H1 (cell line): ENCODE data around the gene TSSC4. TPM values are rescaled to one million over a fixed set of nuclear protein-coding genes. Genes with fewer than 3 reads are reported as not detected.
A peak's percentile ranks its signal among the peaks of the same experiment; 100 is the strongest.

Experiments
- CTCF ChIA-PET: fragments of 300-600 bp; sonication (Branson Sonifier 250); formaldehyde crosslinking; loops from one replicate; lab custom pipeline; 2021; ENCODE audit not compliant: partially characterized antibody; lab: Charles Lee
- POLR2A ChIA-PET: fragments of 300-600 bp; sonication (Branson Sonifier 250); formaldehyde crosslinking; loops from one replicate; lab custom pipeline; 2021; ENCODE audit warnings: inconsistent platforms; ENCODE audit not compliant: partially characterized antibody; lab: Charles Lee
- DNase-seq, 2 experiments: peaks; one replicate each; pipeline versions ENCODE4 v3.0.0 to v3.0.0-alpha.2; 2010 to 2022; ENCODE audit warnings: low spot score in 2 of 2, low read depth in 1 of 2, mixed read lengths in 1 of 2
- FAIRE-seq: peaks from 2 replicates; lab custom pipeline; 2011; peaks lifted over from hg19 to GRCh38; lab: Jason Lieb, UNC
- H2AFZ ChIP-seq: 2 replicates; pipeline ENCODE4 v1.8.1; 2012; ENCODE audit warnings: low read length, inconsistent platforms
- H2AK5ac ChIP-seq: 2 replicates; pipeline ENCODE4 v1.6.1; 2013; ENCODE audit warnings: low read depth, low read length
- H2BK120ac ChIP-seq: replicated peaks from 2 replicates; pipeline ENCODE3; 2013; ENCODE audit warnings: low read depth, low read length, inconsistent platforms
- H2BK12ac ChIP-seq: 2 replicates; pipeline ENCODE4 v1.6.1; 2013; ENCODE audit warnings: low read depth, low read length
- H2BK15ac ChIP-seq: 2 replicates; pipeline ENCODE4 v1.6.1; 2013; ENCODE audit warnings: low read length
- H2BK20ac ChIP-seq: 2 replicates; pipeline ENCODE4 v1.6.1; 2013; ENCODE audit warnings: low read length
- H2BK5ac ChIP-seq: 2 replicates; pipeline ENCODE4 v1.6.1; 2013; ENCODE audit warnings: low read depth, low read length
- H3K14ac ChIP-seq: 2 replicates; pipeline ENCODE4 v1.6.1; 2013; ENCODE audit warnings: inconsistent platforms; ENCODE audit not compliant: insufficient read length
- H3K18ac ChIP-seq: 2 replicates; pipeline ENCODE4 v1.6.1; 2013; ENCODE audit warnings: low read length; ENCODE audit errors: extremely low read depth
- H3K23ac ChIP-seq: 2 replicates; pipeline ENCODE4 v1.6.1; 2013; ENCODE audit warnings: inconsistent platforms; ENCODE audit not compliant: insufficient read length
- H3K23me2 ChIP-seq: 2 replicates; pipeline ENCODE4 v1.6.1; 2013; ENCODE audit warnings: low read depth, low read length
- H3K27ac ChIP-seq: 2 replicates; pipeline ENCODE4 v1.6.1; 2011; ENCODE audit warnings: low read depth, low read length, inconsistent platforms
- H3K27me3 ChIP-seq, 4 experiments: replicated peaks in 1 of 4; 1 replicate in 1 of 4; 2 replicates in 3 of 4; pipeline versions ENCODE4 v1.6.1 to v1.8.1; 2011 to 2013; ENCODE audit warnings: low read length in 3 of 4, mild to moderate bottlenecking in 3 of 4, inconsistent platforms in 2 of 4, mixed read lengths in 2 of 4, moderate library complexity in 1 of 4; ENCODE audit not compliant: control insufficient read depth in 3 of 4, insufficient read depth in 3 of 4; ENCODE audit errors: extremely low read depth in 1 of 4
- H3K36me3 ChIP-seq, 4 experiments: 2 replicates each; pipeline versions ENCODE4 v1.6.1 to v1.8.1; 2011 to 2013; ENCODE audit warnings: mild to moderate bottlenecking in 4 of 4, low read length in 3 of 4, moderate library complexity in 2 of 4, control low read depth in 1 of 4, inconsistent platforms in 1 of 4; ENCODE audit not compliant: insufficient read depth in 4 of 4, control insufficient read depth in 2 of 4
- H3K4ac ChIP-seq: replicated peaks from 2 replicates; pipeline ENCODE3; 2013; ENCODE audit warnings: low read length, low read depth, mixed read lengths, inconsistent platforms; ENCODE audit not compliant: insufficient read length
- H3K4me1 ChIP-seq, 4 experiments: replicated peaks in 1 of 4; 1 replicate in 1 of 4; 2 replicates in 3 of 4; pipeline versions ENCODE4 v1.6.1 to v1.8.1; 2011 to 2013; ENCODE audit warnings: low read length in 3 of 4, inconsistent platforms in 2 of 4, mixed read lengths in 1 of 4; ENCODE audit not compliant: insufficient read depth in 4 of 4, control insufficient read depth in 3 of 4
- H3K4me2 ChIP-seq, 2 experiments: 2 replicates each; pipeline versions ENCODE4 v1.6.1 to v1.8.1; 2011 to 2013; ENCODE audit warnings: low read depth in 2 of 2, low read length in 2 of 2, control low read depth in 1 of 2, inconsistent platforms in 1 of 2, mild to moderate bottlenecking in 1 of 2; ENCODE audit not compliant: insufficient read depth in 1 of 2
- H3K4me3 ChIP-seq, 4 experiments: fragments of 200-600, 300-600 bp in 1 of 4; sonication (generic), shearing (Covaris generic), sonication (Bioruptor Twin) in 1 of 4; 2 replicates each; pipeline versions ENCODE4 v1.5.1 to v1.8.1; 2011 to 2016; ENCODE audit warnings: low read length in 4 of 4, low read depth in 3 of 4, control low read depth in 2 of 4, inconsistent platforms in 2 of 4, mild to moderate bottlenecking in 2 of 4, mixed read lengths in 1 of 4, moderate library complexity in 1 of 4; ENCODE audit not compliant: insufficient read depth in 2 of 4; ENCODE audit errors: extremely low read depth in 1 of 4
- H3K56ac ChIP-seq: replicated peaks from 2 replicates; pipeline ENCODE3; 2013; ENCODE audit warnings: low read depth, mild to moderate bottlenecking, mixed read lengths, low read length, inconsistent platforms; ENCODE audit not compliant: insufficient read length
- H3K79me1 ChIP-seq: 2 replicates; pipeline ENCODE4 v1.6.1; 2013; ENCODE audit warnings: low read depth, low read length, control low read depth
- H3K79me2 ChIP-seq, 2 experiments: 2 replicates each; pipeline versions ENCODE4 v1.6.1 to v1.8.1; 2012 to 2013; ENCODE audit warnings: low read length in 2 of 2, mild to moderate bottlenecking in 2 of 2, inconsistent platforms in 1 of 2; ENCODE audit not compliant: insufficient read depth in 2 of 2, control insufficient read depth in 1 of 2
- H3K9ac ChIP-seq, 4 experiments: replicated peaks in 1 of 4; 1 replicate in 1 of 4; 2 replicates in 3 of 4; pipeline versions ENCODE4 v1.6.1 to v1.8.1; 2011 to 2013; ENCODE audit warnings: low read depth in 3 of 4, low read length in 3 of 4, control low read depth in 2 of 4, mild to moderate bottlenecking in 2 of 4, moderate library complexity in 2 of 4, inconsistent platforms in 1 of 4; ENCODE audit errors: extremely low read depth in 1 of 4
- H3K9me3 ChIP-seq, 2 experiments: 2 replicates each; pipeline versions ENCODE4 v1.6.1 to v1.8.1; 2012 to 2013; ENCODE audit warnings: mild to moderate bottlenecking in 2 of 2, moderate library complexity in 2 of 2, control low read depth in 1 of 2, inconsistent platforms in 1 of 2, low read depth in 1 of 2, low read length in 1 of 2, mixed read lengths in 1 of 2; ENCODE audit not compliant: insufficient read depth in 2 of 2
- H4K20me1 ChIP-seq, 2 experiments: replicated peaks in 1 of 2; 2 replicates each; pipeline versions ENCODE3 to v1.8.1; 2011 to 2013; ENCODE audit warnings: inconsistent platforms in 2 of 2, low read length in 2 of 2, mild to moderate bottlenecking in 1 of 2; ENCODE audit not compliant: insufficient read depth in 2 of 2, control insufficient read depth in 1 of 2
- H4K5ac ChIP-seq: 2 replicates; pipeline ENCODE4 v1.6.1; 2013; ENCODE audit warnings: low read length, low read depth, mixed read lengths, inconsistent platforms; ENCODE audit not compliant: insufficient read length
- H4K8ac ChIP-seq: 2 replicates; pipeline ENCODE4 v1.8.0; 2013; ENCODE audit warnings: mild to moderate bottlenecking, moderate library complexity, low read length, inconsistent platforms; ENCODE audit not compliant: insufficient read depth; ENCODE audit errors: extremely low read depth
- H4K91ac ChIP-seq: replicated peaks from 2 replicates; pipeline ENCODE3; 2013; ENCODE audit warnings: low read length, mixed read lengths, inconsistent platforms; ENCODE audit not compliant: insufficient read length
- ASH2L ChIP-seq: fragments of 200-600, 300-600 bp; sonication (generic); IDR thresholded peaks from one replicate; pipeline ENCODE4 v1.7.1; 2017; ENCODE audit warnings: low read length
- CHD2 ChIP-seq: IDR thresholded peaks from 2 replicates; pipeline ENCODE4 v1.6.1; 2012; ENCODE audit warnings: low read length, improper control_type of control experiment
- FOSL1 ChIP-seq: IDR thresholded peaks from 2 replicates; pipeline ENCODE4 v1.6.1; 2011; ENCODE audit warnings: mild to moderate bottlenecking, low read depth, low read length, moderate library complexity; ENCODE audit not compliant: insufficient read depth
- POLR2AphosphoS5 ChIP-seq: IDR thresholded peaks from 2 replicates; pipeline ENCODE4 v1.6.1; 2011; ENCODE audit warnings: low read depth, low read length
- POU5F1 ChIP-seq: IDR thresholded peaks from 2 replicates; pipeline ENCODE4 v1.6.1; 2011; ENCODE audit warnings: low read depth, mild to moderate bottlenecking, low read length, moderate library complexity
- RXRA ChIP-seq: IDR thresholded peaks from 2 replicates; pipeline ENCODE4 v1.6.1; 2011; ENCODE audit warnings: low read depth, mild to moderate bottlenecking, low read length, moderate library complexity; ENCODE audit not compliant: insufficient read depth
- SIN3A ChIP-seq, 2 experiments: IDR thresholded peaks in 1 of 2; conservative IDR thresholded peaks in 1 of 2; 2 replicates each; pipeline ENCODE4 v1.6.1; 2011 to 2012; ENCODE audit warnings: low read length in 2 of 2, improper control_type of control experiment in 1 of 2, low read depth in 1 of 2, mild to moderate bottlenecking in 1 of 2
- SP4 ChIP-seq: IDR thresholded peaks from 2 replicates; pipeline ENCODE4 v1.6.1; 2012; ENCODE audit warnings: low read length, inconsistent platforms
- SRF ChIP-seq: IDR thresholded peaks from 2 replicates; pipeline ENCODE4 v1.6.1; 2011; ENCODE audit warnings: mild to moderate bottlenecking, low read depth, low read length, moderate library complexity
- TAF1 ChIP-seq: IDR thresholded peaks from 2 replicates; pipeline ENCODE4 v1.6.1; 2011; ENCODE audit warnings: mild to moderate bottlenecking, low read depth, low read length
- TAF7 ChIP-seq: optimal IDR thresholded peaks from 2 replicates; pipeline ENCODE3; 2011; ENCODE audit warnings: low read depth, mild to moderate bottlenecking, inconsistent platforms, low read length, moderate library complexity, borderline replicate concordance
- WGBS, 2 experiments: shearing (Covaris generic) in 1 of 2; methylation state at CpG; one replicate each; pipeline versions ENCODE4 v1.1.6 to v1.1.7; 2013 to 2015; ENCODE audit warnings: low lambda C conversion rate in 2 of 2, mixed read lengths in 2 of 2, inconsistent platforms in 1 of 2, low coverage in 1 of 2, missing lambda C conversion rate in 1 of 2; ENCODE audit not compliant: insufficient replicate concordance in 2 of 2, insufficient coverage in 1 of 2, insufficient read length in 1 of 2; ENCODE audit errors: extremely low coverage in 1 of 2, missing lambda C conversion rate in 1 of 2; 5-methylcytosine and 5-hydroxymethylcytosine counted together
- polyA plus RNA-seq, 7 experiments: library from polyadenylated mRNA; depleted of rRNA in 3 of 7; stranded (reverse) in 5 of 7; unstranded in 2 of 7; fragments of >200 nt in 5 of 7; fragments of 200-250 nt in 2 of 7; gene quantifications; 1 replicate in 5 of 7; 2 replicates in 1 of 7; 4 replicates in 1 of 7; pipeline versions ENCODE4 v1.2.1 to v1.2.3, GENCODE V29; 2011 to 2013; ENCODE audit warnings: missing spikeins in 2 of 7, mixed read lengths in 2 of 7
- total RNA-seq: library from RNA; stranded (reverse); fragmentation: NEBNext Ultra II Directional; extraction: Animal tissue kit (Norgen Biotek cat#: 25700); gene quantifications from 2 replicates; pipeline ENCODE4 v1.2.1, GENCODE V29; 2021
- TF ChIP-seq, protein P1 (sequence below), 3 experiments: IDR thresholded peaks; 1 replicate in 2 of 3; 2 replicates in 1 of 3; pipeline versions ENCODE4 v1.5.1 to v1.6.1; 2011; ENCODE audit warnings: low read length in 3 of 3, mild to moderate bottlenecking in 3 of 3, inconsistent platforms in 2 of 3, low read depth in 1 of 3, moderate library complexity in 1 of 3; ENCODE audit not compliant: insufficient read depth in 1 of 3; ENCODE audit errors: control extremely low read depth in 1 of 3

The TSSC4 gene
- total and polyA plus RNA-seq, 2 of the 8 experiments (the other 6 are each of a cell fraction or from before 2014, with no cell fraction given): 34.0 to 39.3 TPM

GRCh38 chr11:2426221-2426620, 25.7 kb downstream of the TSSC4 start:
- Histone ChIP-seq H2BK15ac (no peak overlapping the region), H3K4me2 (no peak overlapping the region), H3K56ac (no peak overlapping the region), H3K27me3 (peaks cover 0 to 11% (median 0%) of the 10 kb centered on the region in 4 experiments; a peak in 2 of 7 replicates), H3K36me3 (no peaks in the 10 kb centered on the region), H2BK5ac (no peak overlapping the region), H4K5ac (no peak overlapping the region), H2BK120ac (no peak overlapping the region), H3K27ac (no peak overlapping the region), H3K4me3 (no peak overlapping the region), H2AFZ (no peak overlapping the region), H4K91ac (no peak overlapping the region), H2AK5ac (no peak overlapping the region), H3K79me1 (no peaks in the 10 kb centered on the region), H3K9ac (no peak overlapping the region), H3K79me2 (no peaks in the 10 kb centered on the region), H3K9me3 (no peaks in the 10 kb centered on the region; a peak in 1 of 4 replicates), H3K4ac (no peak overlapping the region), H3K23me2 (peaks cover 19% of the 10 kb centered on the region; the same call in 1 of the 2 replicates), H3K4me1 (no peaks in the 10 kb centered on the region), H3K23ac (no peak overlapping the region), H4K20me1 (peaks cover 0 to 20% of the 10 kb centered on the region in 2 experiments), H2BK20ac (no peak overlapping the region), H3K18ac (no peak overlapping the region), H2BK12ac (no peak overlapping the region), H4K8ac (peak overlapping the region; percentile 66; the same call in 1 of the 2 replicates), H3K14ac (no peak overlapping the region)
- no peak for DNase-seq
- 94% methylated on average over 2 of the region's 13 CpGs; no CpG with 5 or more reads in 1 of the 2 experiments for WGBS, 2 experiments
- CTCF ChIA-PET: interaction anchor here (0.6 to 11.5 kb wide), 5 partner anchors 11 to 463 kb away, joined by 3 to 359 read pairs (median 21); no protein-coding TSS in a partner anchor
- POLR2A ChIA-PET: interaction anchor here (0.8 kb wide), 1 partner anchor 10 kb away, joined by 3 read pairs; no protein-coding TSS in a partner anchor
- FAIRE-seq: no peak
- TF ChIP-seq FOSL1 (no peak), TAF1 (no peak), CHD2 (no peak), TAF7 (no peak), SRF (no peak), POLR2AphosphoS5 (no peak), RXRA (no peak), SIN3A (conservative IDR thresholded peaks at IDR 0.05 in 1 of 2, IDR thresholded peaks at IDR 0.05 in 1 of 2; ENCODE audit: low read depth in 1 of 2, low read length in 2 of 2) (no peak), SP4 (no peak), POU5F1 (no peak), ASH2L (no peak)
- TF ChIP-seq, protein P1, sequence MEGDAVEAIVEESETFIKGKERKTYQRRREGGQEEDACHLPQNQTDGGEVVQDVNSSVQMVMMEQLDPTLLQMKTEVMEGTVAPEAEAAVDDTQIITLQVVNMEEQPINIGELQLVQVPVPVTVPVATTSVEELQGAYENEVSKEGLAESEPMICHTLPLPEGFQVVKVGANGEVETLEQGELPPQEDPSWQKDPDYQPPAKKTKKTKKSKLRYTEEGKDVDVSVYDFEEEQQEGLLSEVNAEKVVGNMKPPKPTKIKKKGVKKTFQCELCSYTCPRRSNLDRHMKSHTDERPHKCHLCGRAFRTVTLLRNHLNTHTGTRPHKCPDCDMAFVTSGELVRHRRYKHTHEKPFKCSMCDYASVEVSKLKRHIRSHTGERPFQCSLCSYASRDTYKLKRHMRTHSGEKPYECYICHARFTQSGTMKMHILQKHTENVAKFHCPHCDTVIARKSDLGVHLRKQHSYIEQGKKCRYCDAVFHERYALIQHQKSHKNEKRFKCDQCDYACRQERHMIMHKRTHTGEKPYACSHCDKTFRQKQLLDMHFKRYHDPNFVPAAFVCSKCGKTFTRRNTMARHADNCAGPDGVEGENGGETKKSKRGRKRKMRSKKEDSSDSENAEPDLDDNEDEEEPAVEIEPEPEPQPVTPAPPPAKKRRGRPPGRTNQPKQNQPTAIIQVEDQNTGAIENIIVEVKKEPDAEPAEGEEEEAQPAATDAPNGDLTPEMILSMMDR (IDR thresholded peaks at IDR 0.05; ENCODE audit: control extremely low read depth in 1 of 3, insufficient read depth in 1 of 3, low read depth in 1 of 3, low read length in 3 of 3): no peak
